ENCODE results near the gene HYAL3.
"Not testable (repeated sequence)": the region's sequence is repeated elsewhere in the genome, so short reads cannot be mapped to it uniquely, and the experiment has no call there.

The HYAL3 gene

GRCh38 chr3:50314342-50314741 is 15.1 kb upstream of the HYAL3 start:
- DNase-seq (ENCODE audit: low read depth in 2 of 2): no peak

DNA sequence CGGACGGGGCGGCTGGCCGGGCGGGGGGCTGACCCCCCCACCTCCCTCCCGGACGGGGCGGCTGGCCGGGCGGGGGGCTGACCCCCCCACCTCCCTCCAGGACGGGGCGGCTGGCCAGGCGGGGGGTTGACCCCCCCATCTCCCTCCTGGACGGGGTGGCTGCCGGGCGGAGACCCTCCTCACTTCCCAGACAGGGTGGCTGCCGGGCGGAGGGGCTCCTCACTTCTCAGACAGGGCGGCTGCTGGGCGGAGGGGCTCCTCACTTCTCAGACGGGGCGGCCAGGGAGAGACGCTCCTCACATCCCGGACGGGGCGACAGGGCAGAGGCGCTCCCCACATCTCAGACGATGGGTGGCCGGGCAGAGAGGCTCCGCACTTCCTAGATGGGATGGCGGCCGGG is 12.8 kb upstream of the HYAL3 start:
- not testable (repeated sequence) for DNase-seq (ENCODE audit: low read depth in 2 of 2)

DNA sequence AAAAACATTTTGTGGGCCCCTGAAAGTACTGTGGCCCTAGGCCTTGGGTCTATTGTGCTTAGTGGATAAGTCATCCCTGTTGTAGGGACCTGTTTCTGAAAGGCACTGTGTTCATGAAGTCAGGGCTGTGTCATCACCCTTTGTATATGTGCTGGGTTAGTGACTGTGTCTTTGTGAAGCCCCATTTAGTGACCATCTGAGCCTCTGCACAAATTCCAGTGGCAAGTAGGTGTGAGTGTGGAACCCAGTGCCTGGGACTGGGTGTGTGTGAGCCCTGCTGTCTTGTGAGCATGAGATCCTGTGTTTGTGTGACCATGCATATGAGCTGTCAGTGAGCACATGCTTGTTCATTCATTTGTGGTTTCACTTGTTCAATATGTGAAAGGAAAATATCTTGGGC is 5.4 kb upstream of the HYAL3 start:
- DNase-seq (ENCODE audit: low read depth in 2 of 2): no peak

DNA sequence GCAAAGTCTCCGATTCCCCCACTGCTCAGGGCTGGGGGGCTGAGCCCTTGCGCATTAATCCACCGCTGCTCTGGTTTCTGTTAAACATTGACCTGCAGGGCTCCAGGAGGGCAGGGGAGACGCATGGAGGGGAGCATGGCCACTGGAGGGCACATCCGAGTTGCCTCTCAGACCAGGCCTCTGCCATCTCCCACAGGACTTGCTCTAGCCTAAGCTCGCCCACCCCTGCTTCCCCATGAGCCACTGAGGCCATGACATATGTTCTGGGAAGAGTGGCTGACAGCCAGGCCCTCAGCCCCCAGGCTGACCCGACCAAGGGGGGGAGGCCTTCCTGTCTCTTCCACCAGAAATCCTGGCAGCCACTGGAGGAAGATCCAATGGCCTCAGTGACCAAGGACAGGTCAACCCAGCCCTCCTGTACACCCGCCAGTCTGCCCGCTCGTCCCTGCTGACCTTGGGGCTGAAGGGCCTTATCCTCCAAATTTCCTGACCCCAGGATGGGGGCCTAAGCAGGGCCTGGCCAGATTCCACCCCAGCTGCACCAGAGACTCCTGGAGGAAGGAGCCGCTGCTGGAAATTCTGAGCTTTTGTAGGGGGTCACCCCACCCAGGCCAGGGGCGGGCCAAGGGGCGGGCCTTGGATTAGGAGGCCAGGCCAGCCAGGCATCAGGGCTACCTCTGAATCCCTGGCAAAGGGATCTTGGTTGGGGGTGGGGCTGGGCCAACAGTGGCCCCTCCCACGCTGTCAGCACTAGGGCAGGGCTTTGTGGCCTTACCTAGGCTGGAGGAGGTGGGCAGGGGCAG is 4.0 kb upstream of the HYAL3 start, which contains the start of gene HYAL1:
TSS of gene HYAL1 (minus strand) at position 562 of the 803 bp plus-strand sequence. CDS start 618 bp downstream, outside the sequence.
- no peak for DNase-seq (ENCODE audit: low read depth in 2 of 2)

DNA sequence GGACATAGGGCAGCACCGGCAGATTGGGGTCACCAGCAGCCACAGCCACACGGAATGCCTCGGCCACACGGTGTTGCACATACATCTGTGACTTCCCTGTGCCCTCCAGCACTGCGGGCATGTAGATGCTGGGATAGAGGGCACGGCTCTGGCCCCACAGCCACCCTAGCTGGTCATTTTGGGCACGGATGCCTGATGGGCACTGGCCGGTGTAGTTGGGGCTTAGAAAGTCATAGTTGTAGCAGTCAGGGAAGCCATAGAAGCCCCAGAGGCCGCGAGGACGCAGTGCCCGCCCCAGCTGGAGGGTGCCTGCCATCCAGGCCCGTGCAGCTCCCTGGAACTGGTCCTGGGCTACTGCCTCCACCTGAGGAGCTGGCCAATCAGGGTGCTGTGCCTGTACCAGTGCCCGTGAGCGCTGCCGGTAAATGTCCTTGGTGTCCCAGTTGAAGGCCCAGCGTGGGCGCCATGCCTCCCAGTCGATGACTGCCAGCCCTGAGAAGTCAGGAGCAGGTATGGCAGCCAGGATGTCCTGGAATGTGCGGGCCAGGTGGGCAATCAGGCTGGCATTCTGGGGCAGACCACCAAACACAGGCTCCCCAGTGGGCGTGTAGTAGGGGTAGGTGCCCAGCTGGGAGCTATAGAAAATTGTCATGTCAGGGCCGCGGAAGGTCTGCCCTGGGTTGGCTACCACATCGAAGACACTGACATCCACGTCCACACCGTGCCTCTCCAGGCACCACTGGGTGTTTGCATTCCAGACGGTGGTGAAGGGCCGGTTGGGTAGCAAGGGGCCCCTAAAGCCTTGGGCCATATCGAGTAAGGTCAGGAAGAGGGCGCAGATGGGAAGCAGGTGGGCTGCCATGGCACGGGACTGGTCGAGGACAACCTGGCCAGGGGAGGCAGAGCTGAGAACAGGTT is 3.1 kb upstream of the HYAL3 start:
- no peak for DNase-seq (ENCODE audit: low read depth in 2 of 2)

DNA sequence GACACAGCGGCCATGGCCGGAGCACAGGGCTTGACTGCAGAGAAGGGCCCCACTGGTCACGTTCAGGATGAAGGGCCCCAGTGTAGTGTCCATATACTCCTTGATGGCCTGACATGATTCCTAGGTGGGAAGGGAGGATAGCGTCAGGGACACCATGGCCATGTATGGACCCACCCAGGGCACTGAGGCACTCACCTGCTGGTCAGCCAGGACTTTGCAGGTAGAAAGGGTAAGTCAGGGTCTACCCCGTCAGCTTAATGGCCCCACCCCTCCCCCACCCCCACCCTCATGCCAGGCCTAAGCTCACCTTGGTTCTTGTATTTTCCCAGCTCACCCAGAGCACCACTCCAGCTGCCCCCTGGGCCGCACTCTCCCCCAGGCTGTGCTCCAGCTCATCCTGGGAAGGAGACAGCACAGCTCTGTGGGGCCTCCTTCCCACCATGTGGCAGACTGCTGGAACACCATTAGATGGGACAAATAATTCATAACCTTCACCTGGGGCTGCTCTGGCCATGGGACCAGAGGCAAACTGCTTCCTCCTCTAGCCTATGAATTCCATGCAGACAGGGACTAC is 1.6 kb upstream of the HYAL3 start:
- no peak for DNase-seq (ENCODE audit: low read depth in 2 of 2)

DNA sequence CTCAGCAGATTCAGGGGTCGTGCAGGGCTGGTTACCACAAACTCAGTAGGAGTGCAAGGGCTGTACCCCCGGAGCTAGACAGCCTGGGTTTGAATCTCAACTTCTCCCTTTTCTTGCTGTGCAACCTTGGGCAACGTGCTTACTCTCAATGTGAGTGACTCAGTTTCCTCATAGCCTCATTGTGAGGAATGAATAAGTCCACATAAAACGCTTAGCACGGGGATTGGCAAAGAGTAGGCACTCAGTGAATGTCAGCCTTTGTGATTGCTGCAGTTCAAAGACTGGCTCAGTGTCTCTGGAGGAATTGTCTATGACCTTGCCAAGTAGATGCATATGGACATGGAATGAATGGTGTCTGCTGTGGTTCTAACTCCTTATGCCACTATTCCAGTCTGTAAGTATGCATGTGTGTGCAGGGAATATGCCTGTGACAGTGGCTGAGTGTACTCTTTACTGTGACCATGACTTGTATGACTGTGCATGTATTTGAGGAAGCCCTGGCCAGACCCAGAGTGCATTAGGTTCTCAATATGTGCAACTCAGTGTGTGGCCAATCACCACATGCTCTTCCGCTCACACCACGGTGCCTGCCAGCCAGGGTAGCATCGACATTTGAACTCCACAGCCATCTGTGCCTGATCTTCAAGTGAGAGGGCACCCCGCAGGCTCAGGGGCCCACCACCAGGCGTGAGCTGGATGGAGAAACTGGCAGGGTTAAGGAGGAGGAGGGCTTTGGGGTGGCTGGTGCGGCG is 900 bp upstream of the HYAL3 start:
- DNase-seq (ENCODE audit: low read depth in 2 of 2): no peak

GRCh38 chr3:50299638-50299928 is 378 bp upstream of the HYAL3 start:
- no peak for DNase-seq (ENCODE audit: low read depth in 2 of 2)

- DNase-seq (ENCODE audit: low read depth in 2 of 2): no peak
These were observed 1.1 kb downstream of the HYAL3 start for GRCh38 chr3:50297896-50298725.

DNA sequence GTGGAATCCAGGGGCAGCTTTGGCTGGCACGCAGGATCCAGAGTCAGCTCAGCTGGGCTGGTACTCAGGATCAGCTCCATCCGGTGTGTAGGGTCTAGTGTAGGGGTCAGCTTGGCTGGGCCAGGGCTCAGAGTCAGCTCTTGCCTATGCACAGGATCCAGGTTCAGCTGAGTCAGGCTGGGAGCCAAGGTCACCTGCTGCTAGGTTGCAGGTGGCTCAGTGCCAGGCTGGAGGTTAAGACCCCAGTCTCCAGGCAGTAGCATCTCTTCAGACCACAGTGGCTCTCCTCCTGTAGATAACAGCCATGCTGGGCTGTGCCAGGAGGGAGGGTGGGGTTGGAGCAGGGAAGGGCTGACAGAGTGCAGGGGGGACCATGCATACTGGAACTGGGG is 1.8 kb downstream of the HYAL3 start:
- no peak for DNase-seq (ENCODE audit: low read depth in 2 of 2)

GRCh38 chr3:50296721-50297383 is 2.4 kb downstream of the HYAL3 start:
- no peak for DNase-seq (ENCODE audit: low read depth in 2 of 2)

DNA sequence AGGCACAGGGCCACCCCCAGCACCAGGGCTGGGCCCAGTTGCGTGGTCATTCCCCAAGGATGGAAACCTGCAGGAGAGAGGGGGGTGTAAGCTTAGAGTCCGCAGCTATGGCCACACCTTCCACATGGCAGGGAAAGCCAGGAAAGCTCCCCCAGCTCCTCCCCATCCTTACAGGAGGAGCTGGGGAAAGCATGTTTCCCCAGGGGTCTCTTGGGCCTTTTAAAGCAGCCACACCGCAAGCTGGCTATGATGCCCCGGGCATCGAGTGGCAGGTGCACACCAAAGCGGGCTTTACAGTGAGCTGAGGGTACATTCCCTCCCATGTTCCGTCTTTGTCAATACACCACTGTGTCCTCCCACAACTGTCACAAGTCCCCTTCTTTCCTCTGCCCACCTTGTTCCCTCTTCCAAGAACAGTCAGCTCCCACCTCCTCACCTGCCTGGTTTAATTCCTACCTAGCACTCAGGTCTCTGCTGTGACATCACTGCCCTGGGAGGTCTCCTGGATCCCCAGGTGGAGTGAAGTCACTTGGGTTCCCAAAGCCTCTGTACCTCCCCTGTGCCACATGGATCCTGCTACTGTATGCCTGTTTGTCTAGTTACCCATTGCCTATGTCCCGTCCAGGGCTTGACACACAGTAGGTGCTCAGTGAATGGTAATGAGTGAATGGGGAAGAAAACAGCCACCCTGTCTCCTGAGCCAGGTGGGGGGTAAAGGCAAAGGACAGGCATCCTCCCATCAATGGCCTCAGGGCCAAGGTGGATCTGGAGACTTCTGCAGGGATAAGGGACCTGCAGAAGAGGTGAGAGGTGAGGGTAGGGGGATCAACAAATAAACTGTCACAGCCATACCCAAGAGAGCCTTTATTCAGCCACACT is 3.4 kb downstream of the HYAL3 start:
- no peak for DNase-seq (ENCODE audit: low read depth in 2 of 2)

DNA sequence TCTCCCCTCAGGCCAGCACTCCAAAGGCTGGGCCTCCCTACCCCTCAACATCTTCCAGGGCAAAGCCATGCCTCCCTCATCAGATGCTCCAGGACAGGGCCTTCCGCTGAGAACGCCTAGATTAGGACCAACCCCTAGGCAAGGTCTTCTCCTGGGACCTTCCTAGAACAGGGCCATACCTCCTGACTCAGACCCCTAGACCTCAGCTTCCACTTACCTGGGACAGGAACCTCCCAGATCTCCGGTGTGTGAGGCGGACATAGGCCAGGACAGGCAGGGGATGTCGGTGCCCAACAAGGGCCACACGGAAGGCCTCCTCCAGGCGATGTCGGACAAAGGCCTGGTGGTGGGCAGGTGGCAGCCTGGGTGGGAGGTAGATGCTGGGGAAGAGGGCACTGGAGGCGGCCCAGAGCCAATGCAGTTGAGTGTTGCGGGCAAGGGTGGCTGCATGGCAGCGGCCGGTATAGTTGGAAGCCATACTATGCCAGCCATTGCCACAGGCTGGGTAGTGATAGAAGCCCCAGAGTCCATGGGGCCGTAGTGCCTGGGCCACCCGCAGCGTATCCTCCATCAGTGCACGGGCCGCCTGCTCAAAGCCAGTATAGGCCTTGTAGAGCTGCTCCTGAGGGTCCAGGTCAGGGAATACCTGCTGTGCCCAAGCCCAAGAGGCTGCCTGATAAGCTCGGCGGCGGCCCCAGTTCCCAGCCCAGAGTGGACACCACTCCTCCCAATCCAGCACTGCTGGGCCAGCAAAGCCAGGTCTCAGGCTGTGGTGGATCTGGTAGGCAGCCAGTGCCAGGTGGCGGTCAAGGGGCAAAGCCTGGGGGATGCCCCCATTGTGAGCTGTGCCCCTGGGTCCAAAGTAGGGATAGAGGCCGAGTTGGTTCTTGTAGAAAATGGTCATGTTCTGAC is 4.5 kb downstream of the HYAL3 start:
- DNase-seq (ENCODE audit: low read depth in 2 of 2): no peak

GRCh38 chr3:50294089-50294488 is 5.1 kb downstream of the HYAL3 start:
- no peak for DNase-seq (ENCODE audit: low read depth in 2 of 2)

- no peak for DNase-seq (ENCODE audit: low read depth in 2 of 2)
These were observed 6.0 kb downstream of the HYAL3 start for GRCh38 chr3:50293079-50293801.

- peak; percentile 89 to 93 for DNase-seq (ENCODE audit: low read depth in 2 of 2)
These were observed 6.8 kb downstream of the HYAL3 start, which contains the start of gene IFRD2 for GRCh38 chr3:50292159-50293078. Gene IFRD2, minus strand, starts transcription at chr3:50292429. Its CDS starts 155 bp downstream, at chr3:50292274.

Measured in activated CD8-positive, alpha-beta memory T cell treated with anti-CD3 and anti-CD28 coated beads for 4 hours (primary cell).